ENCODE data around the gene TCOF1.

Gene TCOF1

GRCh38 chr5:150357326-150358260 is at the start of gene TCOF1:
TCOF1 (plus strand) TSS chr5:150357697; CDS start chr5:150357747, 50 bp downstream.
- peak; percentile 87 to 97 for DNase-seq

- peak in 1 of 2 experiments; percentile 5 for DNase-seq
Observed at GRCh38 chr5:150309101-150309885, 48.2 kb upstream of the TCOF1 start.

- no peak for DNase-seq
Observed at GRCh38 chr5:150309886-150310239, 47.6 kb upstream of the TCOF1 start.

- DNase-seq: no peak
Observed at GRCh38 chr5:150310246-150310645, 47.3 kb upstream of the TCOF1 start.

GRCh38 chr5:150311015-150311692 is 46.3 kb upstream of the TCOF1 start:
- no peak for DNase-seq

- no peak for DNase-seq
Observed at GRCh38 chr5:150312518-150312917, 45.0 kb upstream of the TCOF1 start.

- no peak for DNase-seq
Observed at GRCh38 chr5:150313501-150313900, 44.0 kb upstream of the TCOF1 start.

- no peak for DNase-seq
Observed at GRCh38 chr5:150313921-150314716, 43.4 kb upstream of the TCOF1 start.

GRCh38 chr5:150315245-150315644 is 42.3 kb upstream of the TCOF1 start:
- no peak for DNase-seq

- no peak for DNase-seq
Observed at GRCh38 chr5:150316320-150316719, 41.2 kb upstream of the TCOF1 start.

- DNase-seq: no peak
Observed at GRCh38 chr5:150317048-150318003, 40.2 kb upstream of the TCOF1 start.

DNA sequence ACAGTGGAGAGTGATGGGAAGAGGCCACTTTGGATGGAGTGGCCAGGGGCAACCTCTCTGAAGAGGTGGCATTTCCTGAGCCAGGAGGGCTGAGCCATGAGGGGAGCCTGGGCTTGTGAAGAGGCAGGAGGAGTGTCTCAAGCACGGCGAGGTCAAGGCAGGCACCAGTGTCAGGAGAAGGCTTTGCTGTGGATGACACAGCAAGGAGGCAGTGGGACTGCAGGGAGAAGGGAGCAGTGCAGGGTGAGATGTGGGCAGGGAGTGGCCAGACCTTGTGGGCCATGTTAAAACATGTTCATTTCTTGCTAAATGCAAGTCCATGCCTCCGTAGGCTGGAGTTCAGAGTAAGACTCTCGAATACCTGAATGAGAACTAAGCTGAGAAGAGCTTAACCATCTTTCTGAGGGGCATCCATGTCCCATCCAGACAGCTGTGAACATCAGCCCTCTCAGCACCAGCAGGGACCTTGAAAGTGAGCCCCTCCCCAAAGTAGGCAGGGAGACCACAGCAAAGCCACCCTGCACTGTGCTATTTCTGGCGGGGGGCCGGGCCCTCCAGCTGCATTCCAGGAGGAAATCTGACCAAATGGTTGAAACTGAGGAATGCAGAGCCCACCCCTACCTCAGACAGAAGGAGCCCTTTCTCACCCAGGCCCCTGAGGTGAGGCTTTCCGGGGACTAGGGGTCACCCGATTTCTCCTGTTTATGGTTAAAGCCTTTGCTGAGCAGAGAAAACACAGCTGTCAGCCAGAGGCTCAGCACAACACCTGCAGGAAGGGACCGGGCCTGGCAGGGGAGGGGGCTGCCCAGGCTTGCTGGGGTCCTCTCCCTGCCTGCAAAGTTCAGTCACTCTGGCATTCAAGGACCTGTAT is 38.6 kb upstream of the TCOF1 start:
- no peak for DNase-seq

DNA sequence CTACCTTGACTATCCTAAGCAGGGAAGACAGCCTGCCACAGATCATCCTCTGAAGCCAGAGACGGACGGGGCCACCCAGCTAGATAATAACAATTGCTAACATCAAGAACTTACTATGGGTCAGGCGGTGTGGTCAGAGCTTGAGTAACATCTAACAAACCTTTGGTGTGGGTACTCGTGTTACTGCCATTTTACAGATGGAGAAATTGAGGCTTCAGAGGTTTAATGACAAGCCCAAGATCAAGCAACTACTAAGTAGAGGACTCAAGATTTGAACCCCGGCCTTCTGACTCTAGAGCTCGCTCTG is 38.1 kb upstream of the TCOF1 start:
- no peak for DNase-seq

DNA sequence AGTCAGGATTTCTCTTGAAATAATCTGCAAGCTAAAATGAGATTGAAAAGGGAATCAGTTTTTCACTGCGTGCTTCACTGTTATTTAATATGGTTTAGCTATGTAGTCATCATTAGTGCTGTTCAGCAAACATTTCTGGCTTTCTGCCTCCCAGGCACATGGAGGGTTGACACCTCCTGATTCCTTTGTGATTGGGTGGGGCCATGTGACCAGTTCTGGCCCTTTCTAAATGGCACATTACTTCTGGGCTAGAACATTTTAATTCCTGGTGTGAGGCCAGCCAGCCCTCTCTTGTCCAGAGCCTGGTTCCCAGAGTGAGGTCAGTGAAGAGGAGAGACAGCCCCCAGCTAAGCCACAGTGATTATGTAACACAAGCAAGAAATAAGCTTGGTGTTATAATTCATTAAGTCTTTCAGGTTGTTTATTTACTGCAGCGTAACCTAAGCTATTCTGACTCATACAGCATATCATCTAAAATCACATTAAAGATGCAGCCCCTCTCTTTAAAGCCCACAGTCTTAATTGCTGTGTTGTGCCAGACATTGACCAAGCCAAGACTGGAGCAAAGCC is 37.4 kb upstream of the TCOF1 start:
- DNase-seq: no peak

- DNase-seq: no peak
Observed at GRCh38 chr5:150321211-150321610, 36.3 kb upstream of the TCOF1 start.

- no peak for DNase-seq
Observed at GRCh38 chr5:150321784-150322183, 35.7 kb upstream of the TCOF1 start.

DNA sequence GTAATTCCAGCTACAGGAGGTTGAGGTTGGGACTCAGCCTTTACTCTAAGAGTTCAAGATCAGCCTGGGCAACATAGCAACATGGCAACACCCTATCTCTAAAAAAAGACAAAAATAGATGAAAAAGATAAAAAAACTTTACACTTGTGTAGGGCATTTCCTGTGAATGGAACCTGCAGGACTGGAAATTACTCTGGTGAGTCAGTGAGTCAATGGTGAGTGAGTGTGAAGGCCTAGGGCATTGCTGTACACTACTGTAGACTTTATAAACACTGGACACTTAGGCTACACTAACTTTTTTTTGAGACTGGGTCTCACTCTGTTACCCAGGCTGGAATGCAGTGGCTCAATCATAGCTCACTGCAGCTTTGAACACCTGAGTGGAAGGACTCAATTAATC is 35.3 kb upstream of the TCOF1 start:
- DNase-seq: no peak

DNA sequence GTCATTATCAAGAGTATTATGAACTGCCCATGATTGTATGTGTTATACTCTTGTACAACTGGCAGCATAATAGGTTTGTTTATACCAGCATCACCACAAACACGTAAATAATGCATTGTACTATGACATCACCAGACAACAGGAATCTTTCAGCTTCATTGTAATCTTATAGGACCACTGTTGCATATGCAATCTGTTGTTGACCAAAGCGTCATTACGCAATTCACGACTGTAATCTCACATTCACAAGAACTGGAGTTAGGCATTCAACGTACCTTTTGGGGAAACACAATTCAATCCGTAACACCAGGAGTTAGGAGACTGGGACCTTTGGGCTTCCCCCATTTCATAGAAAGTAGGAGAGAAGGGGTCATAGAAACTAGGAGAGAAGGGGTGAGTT is 34.4 kb upstream of the TCOF1 start:
- DNase-seq: no peak

DNA sequence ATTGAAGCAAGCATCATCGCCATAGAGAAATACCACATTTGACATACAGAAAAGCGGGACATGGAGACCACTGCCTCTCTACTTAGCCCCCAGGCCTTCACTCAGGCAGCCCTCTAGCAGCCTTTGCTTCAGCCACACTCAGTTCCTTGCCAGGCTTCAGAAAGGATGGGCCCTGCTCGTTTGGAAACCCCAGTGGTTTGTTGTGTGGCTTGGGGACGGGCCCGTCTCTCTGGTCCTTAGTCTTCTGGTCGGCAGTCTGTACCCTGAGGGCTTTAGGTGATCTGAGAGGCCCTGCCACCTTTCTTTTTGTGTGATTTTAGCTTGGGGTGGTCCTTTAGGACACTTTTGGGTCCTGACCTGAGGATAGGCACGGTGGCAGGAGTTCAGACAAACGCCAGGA is 33.7 kb upstream of the TCOF1 start:
- no peak for DNase-seq

DNA sequence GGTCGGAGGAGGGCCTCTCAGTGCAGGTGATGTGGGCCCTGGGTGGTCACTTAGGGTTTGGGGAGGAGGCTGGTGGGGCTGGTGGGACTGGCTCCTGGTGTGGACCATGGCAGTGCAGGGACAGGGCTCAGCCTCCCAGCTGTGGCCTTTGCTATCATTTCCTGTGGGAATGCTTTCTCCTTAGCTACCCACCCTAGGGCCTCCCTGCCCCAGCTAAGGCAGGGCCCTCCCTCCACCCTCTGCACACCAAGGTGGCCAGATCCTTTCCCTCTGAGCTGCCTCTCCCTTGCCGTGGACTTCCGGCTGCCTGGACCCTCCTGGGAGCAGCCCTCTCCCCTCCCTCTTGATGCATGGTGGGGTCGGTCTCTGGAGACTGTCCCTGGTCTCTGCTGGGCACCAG is 32.1 kb upstream of the TCOF1 start:
- DNase-seq: no peak

Measured in NCI-H446 (cell line).